Measurements from ENCODE around the gene TF. TPM values are rescaled to one million over a fixed set of nuclear protein-coding genes. Genes with fewer than 3 reads are reported as not detected.

The TF gene
- polyA plus RNA-seq, 1 of the 3 experiments (the other 2 are of a cell fraction), result 0.08 TPM

GRCh38 chr3:133821767-133822638, 75.8 kb downstream of the TF start:
- Histone ChIP-seq H3K9me3 (no peaks in the 10 kb centered on the region), H3K27me3 (ENCODE audit: insufficient read depth) (no peaks in the 10 kb centered on the region), H3K36me3 (replicated peaks in 1 of 2; ENCODE audit: control insufficient read depth in 1 of 2, insufficient read depth in 2 of 2, low read length in 1 of 2) (peaks cover 43 to 61% of the 10 kb centered on the region in 2 experiments), H3K4me3 (ENCODE audit: low read depth in 2 of 2, low read length in 1 of 2) (no peak overlapping the region), H3K27ac (ENCODE audit: low read depth in 2 of 2, low read length in 1 of 2) (no peak overlapping the region), H3K9me2 (no peaks in the 10 kb centered on the region), H3K4me2 (no peak overlapping the region), H3K4me1 (ENCODE audit: control insufficient read depth in 1 of 2, insufficient read depth in 2 of 2, low read depth in 1 of 2, low read length in 1 of 2) (no peaks in the 10 kb centered on the region), H4K20me1 (ENCODE audit: insufficient read depth) (0 out of 2 replicates have a peak, but pooled peaks cover 3% of the 10 kb centered on the region), H3F3A (replicated peaks; ENCODE audit: insufficient read depth) (peaks cover 6% of the 10 kb centered on the region), H3K9ac (no peak overlapping the region), H3K79me2 (ENCODE audit: insufficient read depth) (no peaks in the 10 kb centered on the region), H2AFZ (ENCODE audit: low read depth) (no peak overlapping the region)
- ChIA-PET CTCF (interaction anchor here (1.7 to 6.0 kb wide), 3 partner anchors 16 to 108 kb away, joined by 4 to 103 read pairs (median 10); partner anchors contain the start of gene SRPRB), POLR2A (no interaction called here)
- TF ChIP-seq CHD2 (IDR thresholded peaks at IDR 0.05; ENCODE audit: low read length, partially characterized antibody) (no peak), SIN3A (IDR thresholded peaks at IDR 0.05; ENCODE audit: borderline replicate concordance, low read depth, low read length) (no peak), FOXM1 (IDR thresholded peaks at IDR 0.05; ENCODE audit: low read depth) (no peak), NFIC (IDR thresholded peaks at IDR 0.05; ENCODE audit: borderline replicate concordance) (peak; percentile 61)
- no peak for DNase-seq
- 76% methylated on average over 4 of the region's 8 CpGs for WGBS (ENCODE audit: low lambda C conversion rate)

- Histone ChIP-seq H3K4me1 (ENCODE audit: control insufficient read depth in 1 of 2, insufficient read depth in 2 of 2, low read depth in 1 of 2, low read length in 1 of 2) (no peaks in the 10 kb centered on the region; a peak in 1 of 4 replicates), H2AFZ (ENCODE audit: low read depth) (no peak overlapping the region), H3K9me2 (no peaks in the 10 kb centered on the region), H3K4me3 (ENCODE audit: low read depth in 2 of 2, low read length in 1 of 2) (no peak overlapping the region), H3K9me3 (no peaks in the 10 kb centered on the region), H3K9ac (no peak overlapping the region), H3K4me2 (no peak overlapping the region), H3K27me3 (ENCODE audit: insufficient read depth) (no peaks in the 10 kb centered on the region), H3F3A (replicated peaks; ENCODE audit: insufficient read depth) (no peaks in the 10 kb centered on the region), H4K20me1 (ENCODE audit: insufficient read depth) (no peaks in the 10 kb centered on the region), H3K36me3 (replicated peaks in 1 of 2; ENCODE audit: control insufficient read depth in 1 of 2, insufficient read depth in 2 of 2, low read length in 1 of 2) (peaks cover 18 to 40% of the 10 kb centered on the region in 2 experiments), H3K79me2 (ENCODE audit: insufficient read depth) (no peaks in the 10 kb centered on the region), H3K27ac (ENCODE audit: low read depth in 2 of 2, low read length in 1 of 2) (no peak overlapping the region)
- WGBS (ENCODE audit: low lambda C conversion rate), result 94% methylated on average over 8 of the region's 8 CpGs
- POLR2A ChIA-PET, result no interaction called here
- CTCF ChIA-PET, result no interaction called here
- no peak for DNase-seq
- TF ChIP-seq GABPA (IDR thresholded peaks at IDR 0.05; ENCODE audit: low read depth) (no peak), MXI1 (IDR thresholded peaks at IDR 0.05; ENCODE audit: low read depth, low read length) (no peak), FOSL2 (IDR thresholded peaks at IDR 0.05; ENCODE audit: borderline replicate concordance, low read depth) (no peak), GATA2 (CRISPR knock-in tag; IDR thresholded peaks at IDR 0.05) (no peak), RCOR1 (IDR thresholded peaks at IDR 0.05; ENCODE audit: low read length) (no peak), RAD21 (IDR thresholded peaks at IDR 0.05; ENCODE audit: low read length) (no peak), EP300 (IDR thresholded peaks at IDR 0.05; ENCODE audit: borderline replicate concordance in 1 of 2, low read depth in 1 of 2, low read length in 1 of 2) (no peak), NFIC (IDR thresholded peaks at IDR 0.05; ENCODE audit: borderline replicate concordance) (no peak), RFX5 (IDR thresholded peaks at IDR 0.05; ENCODE audit: low read length) (no peak)
- TF ChIP-seq, protein P1, sequence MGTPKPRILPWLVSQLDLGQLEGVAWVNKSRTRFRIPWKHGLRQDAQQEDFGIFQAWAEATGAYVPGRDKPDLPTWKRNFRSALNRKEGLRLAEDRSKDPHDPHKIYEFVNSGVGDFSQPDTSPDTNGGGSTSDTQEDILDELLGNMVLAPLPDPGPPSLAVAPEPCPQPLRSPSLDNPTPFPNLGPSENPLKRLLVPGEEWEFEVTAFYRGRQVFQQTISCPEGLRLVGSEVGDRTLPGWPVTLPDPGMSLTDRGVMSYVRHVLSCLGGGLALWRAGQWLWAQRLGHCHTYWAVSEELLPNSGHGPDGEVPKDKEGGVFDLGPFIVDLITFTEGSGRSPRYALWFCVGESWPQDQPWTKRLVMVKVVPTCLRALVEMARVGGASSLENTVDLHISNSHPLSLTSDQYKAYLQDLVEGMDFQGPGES (IDR thresholded peaks at IDR 0.05; ENCODE audit: low read depth, low read length), result no peak
- TF ChIP-seq, protein P2, sequence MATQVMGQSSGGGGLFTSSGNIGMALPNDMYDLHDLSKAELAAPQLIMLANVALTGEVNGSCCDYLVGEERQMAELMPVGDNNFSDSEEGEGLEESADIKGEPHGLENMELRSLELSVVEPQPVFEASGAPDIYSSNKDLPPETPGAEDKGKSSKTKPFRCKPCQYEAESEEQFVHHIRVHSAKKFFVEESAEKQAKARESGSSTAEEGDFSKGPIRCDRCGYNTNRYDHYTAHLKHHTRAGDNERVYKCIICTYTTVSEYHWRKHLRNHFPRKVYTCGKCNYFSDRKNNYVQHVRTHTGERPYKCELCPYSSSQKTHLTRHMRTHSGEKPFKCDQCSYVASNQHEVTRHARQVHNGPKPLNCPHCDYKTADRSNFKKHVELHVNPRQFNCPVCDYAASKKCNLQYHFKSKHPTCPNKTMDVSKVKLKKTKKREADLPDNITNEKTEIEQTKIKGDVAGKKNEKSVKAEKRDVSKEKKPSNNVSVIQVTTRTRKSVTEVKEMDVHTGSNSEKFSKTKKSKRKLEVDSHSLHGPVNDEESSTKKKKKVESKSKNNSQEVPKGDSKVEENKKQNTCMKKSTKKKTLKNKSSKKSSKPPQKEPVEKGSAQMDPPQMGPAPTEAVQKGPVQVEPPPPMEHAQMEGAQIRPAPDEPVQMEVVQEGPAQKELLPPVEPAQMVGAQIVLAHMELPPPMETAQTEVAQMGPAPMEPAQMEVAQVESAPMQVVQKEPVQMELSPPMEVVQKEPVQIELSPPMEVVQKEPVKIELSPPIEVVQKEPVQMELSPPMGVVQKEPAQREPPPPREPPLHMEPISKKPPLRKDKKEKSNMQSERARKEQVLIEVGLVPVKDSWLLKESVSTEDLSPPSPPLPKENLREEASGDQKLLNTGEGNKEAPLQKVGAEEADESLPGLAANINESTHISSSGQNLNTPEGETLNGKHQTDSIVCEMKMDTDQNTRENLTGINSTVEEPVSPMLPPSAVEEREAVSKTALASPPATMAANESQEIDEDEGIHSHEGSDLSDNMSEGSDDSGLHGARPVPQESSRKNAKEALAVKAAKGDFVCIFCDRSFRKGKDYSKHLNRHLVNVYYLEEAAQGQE (IDR thresholded peaks at IDR 0.05; ENCODE audit: low read depth, low read length), result no peak
- TF ChIP-seq, protein P3, sequence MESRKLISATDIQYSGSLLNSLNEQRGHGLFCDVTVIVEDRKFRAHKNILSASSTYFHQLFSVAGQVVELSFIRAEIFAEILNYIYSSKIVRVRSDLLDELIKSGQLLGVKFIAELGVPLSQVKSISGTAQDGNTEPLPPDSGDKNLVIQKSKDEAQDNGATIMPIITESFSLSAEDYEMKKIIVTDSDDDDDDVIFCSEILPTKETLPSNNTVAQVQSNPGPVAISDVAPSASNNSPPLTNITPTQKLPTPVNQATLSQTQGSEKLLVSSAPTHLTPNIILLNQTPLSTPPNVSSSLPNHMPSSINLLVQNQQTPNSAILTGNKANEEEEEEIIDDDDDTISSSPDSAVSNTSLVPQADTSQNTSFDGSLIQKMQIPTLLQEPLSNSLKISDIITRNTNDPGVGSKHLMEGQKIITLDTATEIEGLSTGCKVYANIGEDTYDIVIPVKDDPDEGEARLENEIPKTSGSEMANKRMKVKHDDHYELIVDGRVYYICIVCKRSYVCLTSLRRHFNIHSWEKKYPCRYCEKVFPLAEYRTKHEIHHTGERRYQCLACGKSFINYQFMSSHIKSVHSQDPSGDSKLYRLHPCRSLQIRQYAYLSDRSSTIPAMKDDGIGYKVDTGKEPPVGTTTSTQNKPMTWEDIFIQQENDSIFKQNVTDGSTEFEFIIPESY (IDR thresholded peaks at IDR 0.05; ENCODE audit: borderline replicate concordance, low read depth), result no peak
- TF ChIP-seq, protein P4, sequence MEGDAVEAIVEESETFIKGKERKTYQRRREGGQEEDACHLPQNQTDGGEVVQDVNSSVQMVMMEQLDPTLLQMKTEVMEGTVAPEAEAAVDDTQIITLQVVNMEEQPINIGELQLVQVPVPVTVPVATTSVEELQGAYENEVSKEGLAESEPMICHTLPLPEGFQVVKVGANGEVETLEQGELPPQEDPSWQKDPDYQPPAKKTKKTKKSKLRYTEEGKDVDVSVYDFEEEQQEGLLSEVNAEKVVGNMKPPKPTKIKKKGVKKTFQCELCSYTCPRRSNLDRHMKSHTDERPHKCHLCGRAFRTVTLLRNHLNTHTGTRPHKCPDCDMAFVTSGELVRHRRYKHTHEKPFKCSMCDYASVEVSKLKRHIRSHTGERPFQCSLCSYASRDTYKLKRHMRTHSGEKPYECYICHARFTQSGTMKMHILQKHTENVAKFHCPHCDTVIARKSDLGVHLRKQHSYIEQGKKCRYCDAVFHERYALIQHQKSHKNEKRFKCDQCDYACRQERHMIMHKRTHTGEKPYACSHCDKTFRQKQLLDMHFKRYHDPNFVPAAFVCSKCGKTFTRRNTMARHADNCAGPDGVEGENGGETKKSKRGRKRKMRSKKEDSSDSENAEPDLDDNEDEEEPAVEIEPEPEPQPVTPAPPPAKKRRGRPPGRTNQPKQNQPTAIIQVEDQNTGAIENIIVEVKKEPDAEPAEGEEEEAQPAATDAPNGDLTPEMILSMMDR (IDR thresholded peaks at IDR 0.05), result no peak
Measured at GRCh38 chr3:133824961-133825485, 78.8 kb downstream of the TF start.
